K562 (cell line): ENCODE data around the gene CCDC175. TPM values are rescaled to one million over a fixed set of nuclear protein-coding genes. Genes with fewer than 3 reads are reported as not detected.

Experiments
- ATAC-seq: fragments of 200-7000 bp; cut with Tn5 transposase; 3 replicates; pipeline ENCODE4 v1.9.1; 2020; ENCODE audit warnings: moderate library complexity
- BruUV-seq: library from RNA; stranded (reverse); fragments of 400-500 nt; replicated peaks from 2 replicates; lab custom pipeline; 2021; lab: Mats Ljungman, UMichigan
- CTCF ChIA-PET: fragments of 300-600 bp; formaldehyde crosslinking; extraction: SDS; loops from one replicate; lab custom pipeline; 2021; ENCODE audit warnings: low intra/inter-chr PET ratio; lab: Yijun Ruan, JAX
- POLR2A ChIA-PET: fragments of 300-600, 350-650 bp; sonication (Branson Sonifier 250); formaldehyde crosslinking; extraction: SDS; loops from one replicate; lab custom pipeline; 2021; ENCODE audit warnings: antibody characterized with exemption, inconsistent platforms; lab: Yijun Ruan, JAX
- DNase-seq, 4 experiments: peaks; one replicate each; pipeline versions ENCODE4 v3.0.0 to v3.0.0-alpha.2; 2011 to 2018; ENCODE audit warnings: low spot score in 3 of 4, mixed read lengths in 3 of 4; ENCODE audit errors: extremely low read depth in 1 of 4
- FAIRE-seq: peaks from 2 replicates; lab custom pipeline; 2011; peaks lifted over from hg19 to GRCh38; lab: Jason Lieb, UNC
- H2AFZ ChIP-seq: 2 replicates; pipeline ENCODE4 v1.6.0; 2011; ENCODE audit warnings: low read depth, low read length, control low read depth, inconsistent platforms
- H3K27ac ChIP-seq: fragments of 200-600 bp; 3 replicates; pipeline ENCODE4 v1.8.0; 2011; ENCODE audit warnings: low read depth, mild to moderate bottlenecking, control low read depth, inconsistent platforms, low read length, moderate library complexity, mixed read lengths; ENCODE audit errors: extremely low read depth
- H3K27me3 ChIP-seq, 2 experiments: fragments of 300-600 bp in 1 of 2; 2 replicates in 1 of 2; 3 replicates in 1 of 2; pipeline versions ENCODE4 v1.6.0 to v1.8.0; 2011; ENCODE audit warnings: inconsistent platforms in 2 of 2, low read length in 2 of 2, mild to moderate bottlenecking in 1 of 2, mixed read lengths in 1 of 2, moderate library complexity in 1 of 2; ENCODE audit not compliant: control insufficient read depth in 2 of 2, insufficient read depth in 2 of 2
- H3K36me3 ChIP-seq: fragments of 300-600 bp; 3 replicates; pipeline ENCODE4 v1.8.0; 2011; ENCODE audit warnings: mild to moderate bottlenecking, low read length, inconsistent platforms; ENCODE audit not compliant: control insufficient read depth, insufficient read depth
- H3K4me1 ChIP-seq, 2 experiments: fragments of 200-600 bp in 1 of 2; replicated peaks in 1 of 2; 2 replicates in 1 of 2; 3 replicates in 1 of 2; pipeline versions ENCODE4 v1.5.1 to v1.8.0; 2011; ENCODE audit warnings: inconsistent platforms in 2 of 2, low read length in 2 of 2, mild to moderate bottlenecking in 1 of 2, mixed read lengths in 1 of 2, moderate library complexity in 1 of 2; ENCODE audit not compliant: control insufficient read depth in 2 of 2, insufficient read depth in 2 of 2
- H3K4me2 ChIP-seq: 2 replicates; pipeline ENCODE4 v1.6.1; 2011; ENCODE audit warnings: low read length, control low read depth, inconsistent platforms, mixed read lengths; ENCODE audit not compliant: insufficient read depth
- H3K4me3 ChIP-seq: fragments of 200-600 bp; sonication (generic), shearing (Covaris generic); 2 replicates; pipeline ENCODE4 v1.5.1; 2016; ENCODE audit warnings: control low read depth, inconsistent platforms
- H3K79me2 ChIP-seq: fragments of 200-600 bp; 3 replicates; pipeline ENCODE4 v1.8.0; 2011; ENCODE audit warnings: low read length, inconsistent platforms; ENCODE audit not compliant: control insufficient read depth, insufficient read depth
- H3K9ac ChIP-seq, 2 experiments: 2 replicates each; pipeline versions ENCODE4 v1.6.0 to v1.6.1; 2011; ENCODE audit warnings: low read depth in 2 of 2, low read length in 2 of 2, control low read depth in 1 of 2, inconsistent platforms in 1 of 2, mild to moderate bottlenecking in 1 of 2, mixed read lengths in 1 of 2; ENCODE audit not compliant: insufficient read depth in 1 of 2
- H3K9me1 ChIP-seq: one replicate; pipeline ENCODE4 v1.6.0; 2011; ENCODE audit warnings: inconsistent platforms, mild to moderate bottlenecking, low read length, moderate library complexity; ENCODE audit not compliant: control insufficient read depth, insufficient read depth
- H3K9me3 ChIP-seq: replicated peaks from 2 replicates; pipeline ENCODE4 v1.5.1; 2011; ENCODE audit warnings: low read depth, low read length, inconsistent platforms; ENCODE audit not compliant: control insufficient read depth, insufficient read depth
- H4K20me1 ChIP-seq: replicated peaks from 2 replicates; pipeline ENCODE4 v1.6.1; 2011; ENCODE audit warnings: low read length, inconsistent platforms, mixed read lengths; ENCODE audit not compliant: control insufficient read depth, insufficient read depth
- MECOM ChIP-seq: fragments of 250-450 bp; sonication (Bioruptor Pico); IDR thresholded peaks from 2 replicates; pipeline ENCODE4 v1.8.0; 2022; ENCODE audit warnings: inconsistent platforms
- MYC ChIP-seq, 2 experiments: fragments of 250-450 bp in 1 of 2; sonication (Bioruptor Pico) in 1 of 2; IDR thresholded peaks; 2 replicates each; pipeline versions ENCODE4 v1.5.1 to v1.6.1; 2012 to 2021; ENCODE audit warnings: low read depth in 2 of 2, borderline replicate concordance in 1 of 2, improper control_type of control experiment in 1 of 2, low read length in 1 of 2, mild to moderate bottlenecking in 1 of 2, moderate library complexity in 1 of 2
- WGBS: fragments of 100-300 bp; shearing (Covaris generic); methylation state at CpG from one replicate; pipeline ENCODE4 v1.1.6; 2016; ENCODE audit warnings: low coverage, mixed read lengths; ENCODE audit not compliant: insufficient coverage; ENCODE audit errors: missing lambda C conversion rate; 5-methylcytosine and 5-hydroxymethylcytosine counted together
- in situ Hi-C: fragments of 300-500 bp; cut with MboI; formaldehyde crosslinking; loops from 4 replicates; pipeline ENCODE4 v1.15.0; 2018; ENCODE audit warnings: inconsistent platforms, mixed read lengths
- intact Hi-C: fragments of 100-400 bp; cut with micrococcal nuclease; formaldehyde crosslinking; loops from 2 replicates; pipeline ENCODE4 v1.14.2; 2022
- polyA plus RNA-seq, 8 experiments: library from polyadenylated mRNA; depleted of rRNA in 4 of 8; stranded (reverse) in 5 of 8; unstranded in 3 of 8; fragments of >200 nt; fragmentation: Nextera tagmentation in 2 of 8; fragmentation: Illumina TruSeq in 1 of 8; extraction: Ambion mirVana in 2 of 8; extraction: Trizol in 1 of 8; gene quantifications; 2 replicates each; pipeline versions ENCODE4 v1.2.1 to v1.2.3, GENCODE V29; 2011 to 2014; ENCODE audit warnings: inconsistent platforms in 1 of 8, missing spikeins in 1 of 8
- total RNA-seq, 7 experiments: library from RNA; depleted of rRNA in 6 of 7; stranded (reverse); fragments of >200 nt in 6 of 7; fragmentation: Illumina TruSeq in 2 of 7; extraction: Trizol in 2 of 7; gene quantifications; 2 replicates each; pipeline versions ENCODE4 v1.2.1 to v1.2.3, GENCODE V29; 2011 to 2021; ENCODE audit warnings: low replicate concordance in 1 of 7
- TF ChIP-seq, protein P1 (sequence below): fragments of 250-450 bp; sonication (Bioruptor Pico); IDR thresholded peaks from 2 replicates; pipeline ENCODE4 v1.5.0; 2021; ENCODE audit warnings: mild to moderate bottlenecking, borderline replicate concordance

CCDC175 gene
- total and polyA plus RNA-seq, 9 of the 15 experiments (the other 6 are each of a cell fraction or from before 2014, with no cell fraction given) = not detected

DNA sequence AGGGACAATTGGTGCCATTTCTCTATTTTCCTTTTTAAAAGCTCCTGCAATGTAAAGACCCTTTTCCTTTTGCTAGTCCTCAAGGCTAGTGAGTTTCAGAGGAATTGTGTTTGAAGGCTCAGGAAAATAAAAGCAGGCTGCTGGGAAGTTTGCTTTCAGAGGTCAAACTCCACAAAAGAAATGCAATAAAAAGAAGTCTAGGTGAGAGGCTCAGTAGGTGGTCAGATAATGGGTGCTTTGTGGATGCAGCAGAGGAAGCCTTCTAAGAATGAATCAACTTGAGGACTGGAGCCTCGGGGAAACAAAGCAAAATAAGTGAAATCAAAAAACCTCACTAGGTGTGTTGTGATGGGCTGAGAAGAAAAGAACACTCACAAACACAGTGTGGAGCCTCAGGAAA is 10.3 kb downstream of the CCDC175 start:
- no peak overlapping the region for H2AFZ ChIP-seq
- TF ChIP-seq, protein P1, sequence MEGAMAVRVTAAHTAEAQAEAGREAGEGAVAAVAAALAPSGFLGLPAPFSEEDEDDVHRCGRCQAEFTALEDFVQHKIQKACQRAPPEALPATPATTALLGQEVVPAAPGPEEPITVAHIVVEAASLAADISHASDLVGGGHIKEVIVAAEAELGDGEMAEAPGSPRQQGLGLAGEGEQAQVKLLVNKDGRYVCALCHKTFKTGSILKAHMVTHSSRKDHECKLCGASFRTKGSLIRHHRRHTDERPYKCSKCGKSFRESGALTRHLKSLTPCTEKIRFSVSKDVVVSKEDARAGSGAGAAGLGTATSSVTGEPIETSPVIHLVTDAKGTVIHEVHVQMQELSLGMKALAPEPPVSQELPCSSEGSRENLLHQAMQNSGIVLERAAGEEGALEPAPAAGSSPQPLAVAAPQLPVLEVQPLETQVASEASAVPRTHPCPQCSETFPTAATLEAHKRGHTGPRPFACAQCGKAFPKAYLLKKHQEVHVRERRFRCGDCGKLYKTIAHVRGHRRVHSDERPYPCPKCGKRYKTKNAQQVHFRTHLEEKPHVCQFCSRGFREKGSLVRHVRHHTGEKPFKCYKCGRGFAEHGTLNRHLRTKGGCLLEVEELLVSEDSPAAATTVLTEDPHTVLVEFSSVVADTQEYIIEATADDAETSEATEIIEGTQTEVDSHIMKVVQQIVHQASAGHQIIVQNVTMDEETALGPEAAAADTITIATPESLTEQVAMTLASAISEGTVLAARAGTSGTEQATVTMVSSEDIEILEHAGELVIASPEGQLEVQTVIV (CRISPR knock-in tag) = no peak
- TF ChIP-seq MYC (IDR thresholded peaks at IDR 0.05; ENCODE audit: low read depth, low read length) (no peak), MYC (CRISPR knock-in tag; IDR thresholded peaks at IDR 0.05; ENCODE audit: borderline replicate concordance, low read depth) (no peak), MECOM (CRISPR knock-in tag) (no peak)
- H3K4me3 ChIP-seq = no peak overlapping the region
- no TSS peak for BruUV-seq
- CTCF ChIA-PET = no interaction called here
- POLR2A ChIA-PET = interaction anchor here (0.6 kb wide), 1 partner anchor 424 kb away, joined by 3 read pairs; no protein-coding TSS in a partner anchor
- DNase-seq (no peak), FAIRE-seq (no peak), ATAC-seq (no peak)
- H4K20me1 ChIP-seq = no peaks in the 10 kb centered on the region
- no peaks in the 10 kb centered on the region for H3K4me1 ChIP-seq
- WGBS = no CpG with 5 or more reads among the region's 1 CpG
- no peaks in the 10 kb centered on the region for H3K27me3 ChIP-seq
- no peak overlapping the region for H3K9ac ChIP-seq
- in situ Hi-C loops = no loop called here
- H3K4me2 ChIP-seq = no peak overlapping the region
- H3K9me1 ChIP-seq = no peaks in the 10 kb centered on the region
- no peak overlapping the region for H3K27ac ChIP-seq
- H3K9me3 ChIP-seq = no peaks in the 10 kb centered on the region
- H3K36me3 ChIP-seq = no peaks in the 10 kb centered on the region
- H3K79me2 ChIP-seq = no peaks in the 10 kb centered on the region
- intact Hi-C loops = no loop called here
